Measurements from ENCODE around the gene RPL10A. TPM values are rescaled to one million over a fixed set of nuclear protein-coding genes. Genes with fewer than 3 reads are reported as not detected.

RPL10A gene
- total and polyA plus RNA-seq, 2 of the 13 experiments (the other 11 are each of a cell fraction or from before 2014, with no cell fraction given) = 1,854 to 2,726 TPM

DNA sequence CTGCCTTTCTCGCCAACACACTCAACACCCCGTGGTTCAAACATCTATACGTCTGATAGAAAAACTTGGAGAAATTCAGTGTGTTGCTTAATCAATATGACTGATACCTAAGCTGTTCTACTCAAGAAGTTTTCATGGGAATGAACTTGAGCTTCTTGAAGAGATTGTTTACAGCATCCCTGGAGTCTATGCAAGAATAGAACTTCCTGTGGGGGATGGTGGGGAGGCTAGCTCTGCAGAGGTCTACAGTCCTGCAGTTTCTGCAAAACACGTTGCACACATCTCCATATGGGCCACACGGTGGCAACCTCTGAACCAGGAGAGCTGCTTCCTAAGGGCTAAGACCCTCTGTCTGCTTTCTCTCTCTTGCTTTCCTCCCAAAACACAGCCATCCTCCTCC is 48.8 kb upstream of the RPL10A start:
- intact Hi-C loops (cut with micrococcal nuclease; ENCODE audit: unreplicated experiment) = loop anchor here (1.0 kb wide), 1 partner anchor 30 kb away; no protein-coding TSS in a partner anchor
- H3K27ac ChIP-seq (ENCODE audit: extremely low read length, insufficient read depth, low read length) = no peak overlapping the region
- FAIRE-seq (peak; percentile 72), DNase-seq (ENCODE audit: low spot score) (peak; percentile 50), ATAC-seq (0 out of 3 replicates have a peak, but pooled peaks have one; percentile 9)
- POLR2A ChIA-PET = interaction anchor here (0.8 kb wide), 1 partner anchor 30 kb away, joined by 3 read pairs; no protein-coding TSS in a partner anchor
- H3K4me2 ChIP-seq (ENCODE audit: low read depth, low read length) = no peak overlapping the region
- CTCF ChIA-PET (ENCODE audit: low intra/inter-chr PET ratio, low total read pairs) = interaction anchor here (1.4 kb wide), 1 partner anchor 30 kb away, joined by 7 read pairs; no protein-coding TSS in a partner anchor
- no peaks in the 10 kb centered on the region for H3K79me2 ChIP-seq (ENCODE audit: insufficient read depth, low read length)
- H3K36me3 ChIP-seq (replicated peaks in 1 of 2; ENCODE audit: control insufficient read depth in 1 of 2, insufficient read depth in 2 of 2, low read length in 2 of 2) = peaks cover 3 to 25% of the 10 kb centered on the region in 2 experiments; a peak in 4 of 5 replicates
- H3K4me1 ChIP-seq (ENCODE audit: insufficient read depth, low read length) = peaks cover 30% of the 10 kb centered on the region
- TF ChIP-seq, protein P1, sequence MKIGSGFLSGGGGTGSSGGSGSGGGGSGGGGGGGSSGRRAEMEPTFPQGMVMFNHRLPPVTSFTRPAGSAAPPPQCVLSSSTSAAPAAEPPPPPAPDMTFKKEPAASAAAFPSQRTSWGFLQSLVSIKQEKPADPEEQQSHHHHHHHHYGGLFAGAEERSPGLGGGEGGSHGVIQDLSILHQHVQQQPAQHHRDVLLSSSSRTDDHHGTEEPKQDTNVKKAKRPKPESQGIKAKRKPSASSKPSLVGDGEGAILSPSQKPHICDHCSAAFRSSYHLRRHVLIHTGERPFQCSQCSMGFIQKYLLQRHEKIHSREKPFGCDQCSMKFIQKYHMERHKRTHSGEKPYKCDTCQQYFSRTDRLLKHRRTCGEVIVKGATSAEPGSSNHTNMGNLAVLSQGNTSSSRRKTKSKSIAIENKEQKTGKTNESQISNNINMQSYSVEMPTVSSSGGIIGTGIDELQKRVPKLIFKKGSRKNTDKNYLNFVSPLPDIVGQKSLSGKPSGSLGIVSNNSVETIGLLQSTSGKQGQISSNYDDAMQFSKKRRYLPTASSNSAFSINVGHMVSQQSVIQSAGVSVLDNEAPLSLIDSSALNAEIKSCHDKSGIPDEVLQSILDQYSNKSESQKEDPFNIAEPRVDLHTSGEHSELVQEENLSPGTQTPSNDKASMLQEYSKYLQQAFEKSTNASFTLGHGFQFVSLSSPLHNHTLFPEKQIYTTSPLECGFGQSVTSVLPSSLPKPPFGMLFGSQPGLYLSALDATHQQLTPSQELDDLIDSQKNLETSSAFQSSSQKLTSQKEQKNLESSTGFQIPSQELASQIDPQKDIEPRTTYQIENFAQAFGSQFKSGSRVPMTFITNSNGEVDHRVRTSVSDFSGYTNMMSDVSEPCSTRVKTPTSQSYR (CRISPR knock-in tag; IDR thresholded peaks at IDR 0.05; ENCODE audit: borderline replicate concordance) = peak; percentile 45; the same call in 1 of the 2 replicates
- TF ChIP-seq GABPA (IDR thresholded peaks at IDR 0.05; ENCODE audit: low read depth, low read length) = no peak
- TF ChIP-seq GABPA (CRISPR knock-in tag; IDR thresholded peaks at IDR 0.05; ENCODE audit: low read depth) = 0 out of 2 replicates have a peak, but pooled peaks have one; percentile 40
- TF ChIP-seq, protein P2, sequence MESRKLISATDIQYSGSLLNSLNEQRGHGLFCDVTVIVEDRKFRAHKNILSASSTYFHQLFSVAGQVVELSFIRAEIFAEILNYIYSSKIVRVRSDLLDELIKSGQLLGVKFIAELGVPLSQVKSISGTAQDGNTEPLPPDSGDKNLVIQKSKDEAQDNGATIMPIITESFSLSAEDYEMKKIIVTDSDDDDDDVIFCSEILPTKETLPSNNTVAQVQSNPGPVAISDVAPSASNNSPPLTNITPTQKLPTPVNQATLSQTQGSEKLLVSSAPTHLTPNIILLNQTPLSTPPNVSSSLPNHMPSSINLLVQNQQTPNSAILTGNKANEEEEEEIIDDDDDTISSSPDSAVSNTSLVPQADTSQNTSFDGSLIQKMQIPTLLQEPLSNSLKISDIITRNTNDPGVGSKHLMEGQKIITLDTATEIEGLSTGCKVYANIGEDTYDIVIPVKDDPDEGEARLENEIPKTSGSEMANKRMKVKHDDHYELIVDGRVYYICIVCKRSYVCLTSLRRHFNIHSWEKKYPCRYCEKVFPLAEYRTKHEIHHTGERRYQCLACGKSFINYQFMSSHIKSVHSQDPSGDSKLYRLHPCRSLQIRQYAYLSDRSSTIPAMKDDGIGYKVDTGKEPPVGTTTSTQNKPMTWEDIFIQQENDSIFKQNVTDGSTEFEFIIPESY (CRISPR knock-in tag; IDR thresholded peaks at IDR 0.05) = no peak
- TF ChIP-seq U2AF2 (IDR thresholded peaks at IDR 0.05; ENCODE audit: low read depth, low read length) = no peak
- TF ChIP-seq, protein P3, sequence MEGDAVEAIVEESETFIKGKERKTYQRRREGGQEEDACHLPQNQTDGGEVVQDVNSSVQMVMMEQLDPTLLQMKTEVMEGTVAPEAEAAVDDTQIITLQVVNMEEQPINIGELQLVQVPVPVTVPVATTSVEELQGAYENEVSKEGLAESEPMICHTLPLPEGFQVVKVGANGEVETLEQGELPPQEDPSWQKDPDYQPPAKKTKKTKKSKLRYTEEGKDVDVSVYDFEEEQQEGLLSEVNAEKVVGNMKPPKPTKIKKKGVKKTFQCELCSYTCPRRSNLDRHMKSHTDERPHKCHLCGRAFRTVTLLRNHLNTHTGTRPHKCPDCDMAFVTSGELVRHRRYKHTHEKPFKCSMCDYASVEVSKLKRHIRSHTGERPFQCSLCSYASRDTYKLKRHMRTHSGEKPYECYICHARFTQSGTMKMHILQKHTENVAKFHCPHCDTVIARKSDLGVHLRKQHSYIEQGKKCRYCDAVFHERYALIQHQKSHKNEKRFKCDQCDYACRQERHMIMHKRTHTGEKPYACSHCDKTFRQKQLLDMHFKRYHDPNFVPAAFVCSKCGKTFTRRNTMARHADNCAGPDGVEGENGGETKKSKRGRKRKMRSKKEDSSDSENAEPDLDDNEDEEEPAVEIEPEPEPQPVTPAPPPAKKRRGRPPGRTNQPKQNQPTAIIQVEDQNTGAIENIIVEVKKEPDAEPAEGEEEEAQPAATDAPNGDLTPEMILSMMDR (CRISPR knock-in tag; IDR thresholded peaks at IDR 0.05) = peak; percentile 62
- peak; percentile 61 for TF ChIP-seq RAD21 (CRISPR knock-in tag; IDR thresholded peaks at IDR 0.05)
- TF ChIP-seq STAG1 (CRISPR knock-in tag; IDR thresholded peaks at IDR 0.05) = peak; percentile 55
- TF ChIP-seq SMC3 (IDR thresholded peaks at IDR 0.05; ENCODE audit: low read length) = peak; percentile 78
- in situ Hi-C loops (cut with HindIII; ENCODE audit: extremely low pct_ligation_motif_present, low pct_unique_long_range_greater_than_20kb) = no loop called here
- H3K27me3 ChIP-seq (ENCODE audit: control insufficient read depth in 1 of 2, insufficient read depth in 2 of 2, low read length in 2 of 2) = no peaks in the 10 kb centered on the region
- H2AFZ ChIP-seq (ENCODE audit: low read length) = no peak overlapping the region
- no TSS peak for BruUV-seq (replicated peaks)
- no peak overlapping the region for H3K9ac ChIP-seq (ENCODE audit: insufficient read depth, low read depth, low read length)
- H3K4me3 ChIP-seq (replicated peaks in 1 of 3; ENCODE audit: insufficient read depth in 1 of 3, low read depth in 2 of 3, low read length in 3 of 3) = no peak overlapping the region
- 68% methylated on average over 5 of the region's 5 CpGs for whole genome bisulfite sequencing (ENCODE audit: low lambda C conversion rate)
- no peaks in the 10 kb centered on the region for H3K9me3 ChIP-seq (ENCODE audit: low read length)
- peaks cover 3% of the 10 kb centered on the region; the same call in 1 of the 2 replicates for H4K20me1 ChIP-seq (ENCODE audit: insufficient read depth, low read length)
